Keratinocyte (primary cell): ENCODE measurements around the gene SCAND1. TPM values are rescaled to one million over a fixed set of nuclear protein-coding genes. Genes with fewer than 3 reads are reported as not detected.

Experiments used
- DNase-seq: peaks from one replicate; pipeline ENCODE4 v3.0.0-alpha.2; 2011; ENCODE audit warnings: low read depth, missing footprints, low spot score
- FAIRE-seq: peaks from 2 replicates; lab custom pipeline; 2011; peaks lifted over from hg19 to GRCh38; lab: Jason Lieb, UNC
- H2AFZ ChIP-seq: 2 replicates; pipeline ENCODE4 v1.6.0; 2012; ENCODE audit warnings: low read length, control low read depth, inconsistent platforms; ENCODE audit not compliant: control insufficient read depth
- H3K27ac ChIP-seq: 2 replicates; pipeline ENCODE4 v1.5.1; 2011; ENCODE audit warnings: low read length; ENCODE audit not compliant: control insufficient read depth, insufficient read depth
- H3K27me3 ChIP-seq: 3 replicates; pipeline ENCODE4 v1.6.0; 2011; ENCODE audit warnings: low read length; ENCODE audit not compliant: control insufficient read depth, insufficient read depth; ENCODE audit errors: extremely low read depth
- H3K36me3 ChIP-seq, 2 experiments: 2 replicates in 1 of 2; 3 replicates in 1 of 2; pipeline ENCODE4 v1.5.1; 2011; ENCODE audit warnings: low read length in 2 of 2, mild to moderate bottlenecking in 1 of 2; ENCODE audit not compliant: control insufficient read depth in 2 of 2, insufficient read depth in 2 of 2; ENCODE audit errors: extremely low read depth in 1 of 2
- H3K4me1 ChIP-seq: 3 replicates; pipeline ENCODE4 v1.5.1; 2011; ENCODE audit warnings: low read length; ENCODE audit not compliant: control insufficient read depth, insufficient read depth; ENCODE audit errors: extremely low read depth
- H3K4me2 ChIP-seq: 3 replicates; pipeline ENCODE4 v1.6.0; 2011; ENCODE audit warnings: low read depth, low read length; ENCODE audit not compliant: control insufficient read depth, insufficient read depth; ENCODE audit errors: extremely low read depth
- H3K4me3 ChIP-seq, 3 experiments: fragments of 200-600 bp in 1 of 3; sonication (generic) in 1 of 3; 2 replicates in 2 of 3; 3 replicates in 1 of 3; pipeline ENCODE4 v1.5.1; 2011 to 2016; ENCODE audit warnings: low read length in 3 of 3, mild to moderate bottlenecking in 3 of 3, control low read depth in 2 of 3, inconsistent platforms in 1 of 3, low read depth in 1 of 3, mixed read lengths in 1 of 3, mixed run types in 1 of 3, moderate library complexity in 1 of 3; ENCODE audit not compliant: control insufficient read depth in 2 of 3, insufficient read depth in 2 of 3; ENCODE audit errors: extremely low read depth in 1 of 3
- H3K79me2 ChIP-seq: 2 replicates; pipeline ENCODE4 v1.6.0; 2012; ENCODE audit warnings: low read length; ENCODE audit not compliant: control insufficient read depth, insufficient read depth
- H3K9ac ChIP-seq: 3 replicates; pipeline ENCODE4 v1.6.0; 2011; ENCODE audit warnings: low read length; ENCODE audit not compliant: control insufficient read depth, insufficient read depth; ENCODE audit errors: extremely low read depth
- H3K9me1 ChIP-seq: 3 replicates; pipeline ENCODE4 v1.6.0; 2011; ENCODE audit warnings: low read length; ENCODE audit not compliant: control insufficient read depth, insufficient read depth; ENCODE audit errors: extremely low read depth
- H3K9me3 ChIP-seq: 2 replicates; pipeline ENCODE4 v1.5.1; 2012; ENCODE audit warnings: low read depth, low read length; ENCODE audit not compliant: control insufficient read depth
- H4K20me1 ChIP-seq: 3 replicates; pipeline ENCODE4 v1.6.0; 2011; ENCODE audit warnings: low read length; ENCODE audit not compliant: control insufficient read depth, insufficient read depth; ENCODE audit errors: extremely low read depth
- CTCF ChIP-seq, 3 experiments: IDR thresholded peaks in 1 of 3; conservative IDR thresholded peaks in 1 of 3; optimal IDR thresholded peaks in 1 of 3; 2 replicates in 2 of 3; 3 replicates in 1 of 3; pipeline versions ENCODE3 to v1.5.1; 2011; ENCODE audit warnings: low read length in 3 of 3, mild to moderate bottlenecking in 3 of 3, moderate library complexity in 2 of 3, control low read depth in 1 of 3, inconsistent platforms in 1 of 3; ENCODE audit not compliant: insufficient read depth in 2 of 3; ENCODE audit errors: extremely low read depth in 1 of 3
- EZH2 ChIP-seq: IDR thresholded peaks from one replicate; pipeline ENCODE4 v1.6.1; 2012; ENCODE audit warnings: inconsistent platforms, mild to moderate bottlenecking, low read length, moderate library complexity
- dilution Hi-C: fragments of 300-500 bp; cut with MboI; formaldehyde crosslinking; loops from one replicate; pipeline ENCODE4 v1.7.0; 2020; ENCODE audit warnings: low sequenced_read_pairs; ENCODE audit not compliant: extremely low pct_ligation_motif_present
- polyA plus RNA-seq, 5 experiments: library from polyadenylated mRNA; depleted of rRNA in 3 of 5; stranded (reverse) in 3 of 5; stranded (forward) in 1 of 5; unstranded in 1 of 5; fragments of >200 nt; gene quantifications; 1 replicate in 1 of 5; 2 replicates in 3 of 5; 3 replicates in 1 of 5; pipeline versions ENCODE4 v1.2.1 to v1.2.3, GENCODE V29; 2011 to 2012; ENCODE audit warnings: missing spikeins in 2 of 5, low read depth in 1 of 5, low replicate concordance in 1 of 5

The SCAND1 gene
- polyA plus RNA-seq, 1 donor (not counting 4 experiments of a cell fraction or from before 2014, with no cell fraction given), result 5.8 TPM

DNA sequence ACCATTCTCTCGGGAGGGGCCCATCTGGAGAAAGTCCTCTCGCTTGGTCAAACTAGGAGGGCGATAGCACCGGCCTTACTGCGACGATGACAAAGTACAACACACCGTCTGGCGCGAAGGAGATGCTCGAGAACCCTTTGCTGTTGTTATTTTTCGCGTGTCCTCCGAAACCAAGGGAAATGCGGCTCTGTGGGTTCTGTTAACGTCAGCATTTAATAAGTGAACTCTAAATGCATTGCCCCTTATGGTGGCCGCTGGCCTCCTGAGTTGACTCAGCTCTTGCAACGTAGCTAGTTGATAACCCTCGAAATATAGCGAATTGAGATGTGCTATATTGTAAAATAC lies 577 bp upstream of the SCAND1 start:
- Histone ChIP-seq H3K27me3 (no peaks in the 10 kb centered on the region), H3K9me1 (no peaks in the 10 kb centered on the region), H3K36me3 (no peaks in the 10 kb centered on the region), H3K4me1 (peaks cover 11% of the 10 kb centered on the region), H3K79me2 (peaks cover 22% of the 10 kb centered on the region), H3K4me2 (peak overlapping the region; percentile 84), H3K9me3 (no peaks in the 10 kb centered on the region), H2AFZ (peak overlapping the region; percentile 66), H3K27ac (peak overlapping the region; percentile 95), H4K20me1 (no peaks in the 10 kb centered on the region), H3K4me3 (peak overlapping the region; percentile 46 to 90 (median 86)), H3K9ac (peak overlapping the region; percentile 98)
- dilution Hi-C loops, result no loop called here
- FAIRE-seq (no peak), DNase-seq (no peak)
- TF ChIP-seq CTCF (optimal IDR thresholded peaks at IDR 0.05 in 1 of 3, IDR thresholded peaks at IDR 0.05 in 1 of 3, conservative IDR thresholded peaks at IDR 0.05 in 1 of 3; ENCODE audit: extremely low read depth in 1 of 3, insufficient read depth in 2 of 3, low read length in 3 of 3) (no peak), EZH2 (no peak)

GRCh38 chr20:35953387-35954199 lies 709 bp downstream of the SCAND1 start:
- dilution Hi-C loops, result no loop called here
- Histone ChIP-seq H3K9me3 (no peaks in the 10 kb centered on the region), H3K9me1 (no peaks in the 10 kb centered on the region), H3K4me3 (peak overlapping the region; percentile 79 to 90 (median 86)), H3K4me2 (peak overlapping the region; percentile 95), H4K20me1 (no peaks in the 10 kb centered on the region), H3K27me3 (no peaks in the 10 kb centered on the region), H3K4me1 (peaks cover 11% of the 10 kb centered on the region), H2AFZ (peak overlapping the region; percentile 87), H3K27ac (peak overlapping the region; percentile 95), H3K9ac (peak overlapping the region; percentile 98), H3K36me3 (no peaks in the 10 kb centered on the region), H3K79me2 (peaks cover 22% of the 10 kb centered on the region)
- DNase-seq (no peak), FAIRE-seq (no peak)
- TF ChIP-seq CTCF (optimal IDR thresholded peaks at IDR 0.05 in 1 of 3, IDR thresholded peaks at IDR 0.05 in 1 of 3, conservative IDR thresholded peaks at IDR 0.05 in 1 of 3; ENCODE audit: extremely low read depth in 1 of 3, insufficient read depth in 2 of 3, low read length in 3 of 3), result no peak
- no peak for TF ChIP-seq EZH2
